Common myeloid progenitor, CD34-positive (primary cell): Measurements from ENCODE around the gene ZNF674.

ENCODE experiments used
- CTCF ChIA-PET: fragments of 350-600 bp; sonication (Branson Sonifier 250); formaldehyde crosslinking; loops from one replicate; lab custom pipeline; 2021; ENCODE audit warnings: antibody characterized with exemption; lab: Charles Lee
- POLR2A ChIA-PET: fragments of 350-600 bp; sonication (Branson Sonifier 250); formaldehyde crosslinking; loops from one replicate; lab custom pipeline; 2021; ENCODE audit warnings: antibody characterized with exemption; lab: Charles Lee
- DNase-seq, 3 donors: peaks; one replicate each; pipeline versions ENCODE4 v3.0.0 to v3.0.0-alpha.2; 2013
- H3K27ac ChIP-seq, 2 experiments: 1 replicate in 1 of 2; 2 replicates in 1 of 2; pipeline ENCODE4 v1.7.0; 2013; ENCODE audit warnings: inconsistent platforms in 2 of 2, low read length in 2 of 2, mild to moderate bottlenecking in 2 of 2, low read depth in 1 of 2, moderate library complexity in 1 of 2; ENCODE audit not compliant: severe bottlenecking in 2 of 2, insufficient read depth in 1 of 2, poor library complexity in 1 of 2
- H3K27me3 ChIP-seq, 5 experiments: replicated peaks in 2 of 5; 1 replicate in 3 of 5; 2 replicates in 2 of 5; pipeline versions ENCODE4 v1.6.1 to v1.7.0; 2013; ENCODE audit warnings: low read length in 4 of 5, mild to moderate bottlenecking in 2 of 5, moderate library complexity in 2 of 5, inconsistent platforms in 1 of 5; ENCODE audit not compliant: insufficient read depth in 5 of 5, control insufficient read depth in 4 of 5
- H3K36me3 ChIP-seq, 4 experiments: 1 replicate in 2 of 4; 2 replicates in 2 of 4; pipeline versions ENCODE4 v1.6.1 to v1.7.0; 2013; ENCODE audit warnings: low read length in 3 of 4, control low read depth in 1 of 4, mild to moderate bottlenecking in 1 of 4; ENCODE audit not compliant: control insufficient read depth in 4 of 4, insufficient read depth in 4 of 4
- H3K4me1 ChIP-seq, 4 experiments: 1 replicate in 3 of 4; 2 replicates in 1 of 4; pipeline versions ENCODE4 v1.6.1 to v1.7.1; 2013; ENCODE audit warnings: low read length in 3 of 4, mild to moderate bottlenecking in 3 of 4, control low read depth in 1 of 4, inconsistent platforms in 1 of 4, moderate library complexity in 1 of 4; ENCODE audit not compliant: control insufficient read depth in 4 of 4, insufficient read depth in 4 of 4; ENCODE audit errors: control extremely low read depth in 1 of 4
- H3K4me3 ChIP-seq, 7 experiments: 1 replicate in 4 of 7; 2 replicates in 3 of 7; pipeline versions ENCODE4 v1.5.1 to v1.7.0; 2013; ENCODE audit warnings: mild to moderate bottlenecking in 7 of 7, low read length in 6 of 7, moderate library complexity in 6 of 7, inconsistent platforms in 2 of 7, low read depth in 2 of 7, control low read depth in 1 of 7; ENCODE audit not compliant: insufficient read depth in 4 of 7, control insufficient read depth in 1 of 7; ENCODE audit errors: extremely low read depth in 1 of 7
- H3K9me3 ChIP-seq, 5 experiments: 1 replicate in 4 of 5; 2 replicates in 1 of 5; pipeline versions ENCODE4 v1.6.1 to v1.7.1; 2013; ENCODE audit warnings: low read length in 4 of 5, mild to moderate bottlenecking in 2 of 5, inconsistent platforms in 1 of 5, low read depth in 1 of 5, moderate library complexity in 1 of 5; ENCODE audit not compliant: control insufficient read depth in 4 of 5, insufficient read depth in 2 of 5; ENCODE audit errors: control extremely low read depth in 1 of 5
- WGBS: methylation state at CpG from one replicate; pipeline ENCODE4 v1.1.5; 2013; ENCODE audit not compliant: insufficient coverage; 5-methylcytosine and 5-hydroxymethylcytosine counted together

ZNF674 gene

GRCh38 chrX:46582966-46583365, 37.7 kb upstream of the ZNF674 start:
- H3K9me3 ChIP-seq, result no peaks in the 10 kb centered on the region
- no peak for DNase-seq
- 100% methylated on average over 1 of the region's 1 CpG for WGBS
- peaks cover 0 to 3% (median 0%) of the 10 kb centered on the region in 5 experiments for H3K27me3 ChIP-seq
- H3K27ac ChIP-seq, result no peak overlapping the region
- peaks cover 0 to 9% (median 6%) of the 10 kb centered on the region in 4 experiments for H3K4me1 ChIP-seq
- CTCF ChIA-PET, result interaction anchor here (1.4 kb wide), 1 partner anchor 26 kb away, joined by 3 read pairs; no protein-coding TSS in a partner anchor
- H3K4me3 ChIP-seq, result no peak overlapping the region
- POLR2A ChIA-PET, result no interaction called here
- peaks cover 0 to 7% (median 0%) of the 10 kb centered on the region in 4 experiments for H3K36me3 ChIP-seq

- no CpG with 5 or more reads among the region's 3 CpGs for WGBS
- Histone ChIP-seq H3K27ac (no peak overlapping the region), H3K27me3 (no peaks in the 10 kb centered on the region), H3K36me3 (peaks cover 0 to 7% (median 0%) of the 10 kb centered on the region in 4 experiments), H3K4me1 (peaks cover 0 to 5% (median under 1%) of the 10 kb centered on the region in 4 experiments), H3K4me3 (no peak overlapping the region), H3K9me3 (no peaks in the 10 kb centered on the region)
- DNase-seq, result no peak
- ChIA-PET POLR2A (no interaction called here), CTCF (no interaction called here)
Observed at GRCh38 chrX:46582325-46582724, 37.1 kb upstream of the ZNF674 start.

- peaks cover 2 to 12% (median 8%) of the 10 kb centered on the region in 4 experiments for H3K4me1 ChIP-seq
- ChIA-PET POLR2A (no interaction called here), CTCF (interaction anchor here (0.9 kb wide), 1 partner anchor 61 kb away, joined by 3 read pairs; no protein-coding TSS in a partner anchor)
- 100% methylated on average over 4 of the region's 6 CpGs for WGBS
- H3K27me3 ChIP-seq, result no peaks in the 10 kb centered on the region
- H3K4me3 ChIP-seq, result no peak overlapping the region
- H3K9me3 ChIP-seq, result no peaks in the 10 kb centered on the region
- no peak for DNase-seq
- no peak overlapping the region for H3K27ac ChIP-seq
- H3K36me3 ChIP-seq, result peaks cover 0 to 4% (median 0%) of the 10 kb centered on the region in 4 experiments
Observed at GRCh38 chrX:46580613-46581012, 35.4 kb upstream of the ZNF674 start.

- DNase-seq, result no peak
- no peak overlapping the region for H3K4me3 ChIP-seq
- H3K4me1 ChIP-seq, result peaks cover 5 to 26% (median 20%) of the 10 kb centered on the region in 4 experiments
- H3K9me3 ChIP-seq, result peaks cover 0 to under 1% (median 0%) of the 10 kb centered on the region in 5 experiments
- CTCF ChIA-PET, result no interaction called here
- 88% methylated on average over 1 of the region's 1 CpG for WGBS
- H3K27me3 ChIP-seq, result peaks cover 0 to 8% (median 0%) of the 10 kb centered on the region in 5 experiments
- H3K27ac ChIP-seq, result no peak overlapping the region
- H3K36me3 ChIP-seq, result peaks cover 0 to 4% (median 0%) of the 10 kb centered on the region in 4 experiments
- POLR2A ChIA-PET, result no interaction called here
Observed at GRCh38 chrX:46579250-46579649, 34.0 kb upstream of the ZNF674 start.

DNA sequence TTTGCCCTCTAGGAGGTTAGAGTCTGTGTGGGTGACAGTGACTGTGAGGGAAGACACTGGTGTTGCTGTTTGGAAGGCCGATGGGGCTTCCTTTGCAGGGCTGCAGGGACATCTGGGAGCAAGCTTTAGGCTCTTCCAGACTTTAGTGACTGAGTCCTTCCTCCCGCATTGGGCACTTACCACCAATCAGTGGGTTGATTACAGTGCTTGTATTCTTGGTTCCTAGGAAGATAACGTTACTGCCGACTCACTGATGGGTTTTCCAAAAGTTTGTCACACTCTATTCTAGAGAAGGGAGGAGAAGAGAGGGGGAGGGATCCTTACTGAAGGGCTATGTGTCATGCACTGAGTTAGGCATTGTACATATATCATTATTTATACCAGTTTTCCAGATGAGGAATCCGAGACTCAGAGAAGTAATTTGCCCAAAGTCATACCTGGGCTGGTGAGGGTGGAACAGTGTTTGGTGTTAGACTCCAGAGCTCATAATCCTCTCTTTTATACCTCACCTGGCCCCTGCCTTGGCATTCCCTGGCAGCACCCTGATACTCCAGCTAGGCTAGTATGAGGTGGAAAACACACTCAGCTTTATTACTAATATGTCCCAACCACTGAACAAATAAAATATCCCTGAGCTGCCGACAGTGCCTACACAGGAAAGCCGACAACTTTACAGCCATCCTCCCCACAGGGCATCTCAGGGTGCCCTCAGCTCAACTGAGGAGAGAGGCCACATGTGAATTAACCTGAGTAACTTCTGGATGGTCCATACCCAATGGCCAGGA, 32.2 kb upstream of the ZNF674 start:
- WGBS, result 88% methylated on average over 2 of the region's 7 CpGs
- ChIA-PET POLR2A (no interaction called here), CTCF (interaction anchor here (1.5 kb wide), 2 partner anchors 9 to 21 kb away, joined by 3 to 8 read pairs; no protein-coding TSS in a partner anchor)
- H3K27ac ChIP-seq, result no peak overlapping the region
- H3K27me3 ChIP-seq, result peaks cover 0 to 8% (median 0%) of the 10 kb centered on the region in 5 experiments
- peaks cover 9 to 32% (median 27%) of the 10 kb centered on the region in 4 experiments for H3K4me1 ChIP-seq
- no peak overlapping the region for H3K4me3 ChIP-seq
- no peak for DNase-seq
- peaks cover 0 to 9% (median 0%) of the 10 kb centered on the region in 5 experiments for H3K9me3 ChIP-seq
- H3K36me3 ChIP-seq, result peaks cover 0 to 4% (median 0%) of the 10 kb centered on the region in 4 experiments

GRCh38 chrX:46576458-46576857, 31.2 kb upstream of the ZNF674 start:
- CTCF ChIA-PET, result interaction anchor here (1.5 kb wide), 2 partner anchors 10 to 22 kb away, joined by 3 to 8 read pairs; no protein-coding TSS in a partner anchor
- Histone ChIP-seq H3K27me3 (peaks cover 0 to 8% (median 0%) of the 10 kb centered on the region in 5 experiments), H3K4me1 (peaks cover 9 to 36% (median 27%) of the 10 kb centered on the region in 4 experiments), H3K36me3 (peaks cover 0 to 4% (median 0%) of the 10 kb centered on the region in 4 experiments), H3K4me3 (peak overlapping the region in 2 of 7 experiments; percentile 67 to 82), H3K27ac (no peak overlapping the region), H3K9me3 (peaks cover 0 to 9% (median 0%) of the 10 kb centered on the region in 5 experiments)
- 57% methylated on average over 1 of the region's 3 CpGs for WGBS
- POLR2A ChIA-PET, result no interaction called here
- DNase-seq, result no peak
